WTC11 (cell line): ENCODE data around the gene L3MBTL1.

Experiments
- SP1 ChIP-seq: sonication (generic); formaldehyde crosslinking; conservative IDR thresholded peaks from 2 replicates; pipeline ENCODE4 v1.8.1; 2022; ENCODE audit warnings: missing genetic modification reagents
- TF ChIP-seq, protein P1 (sequence below): fragments of 200-600 bp; IDR thresholded peaks from 2 replicates; pipeline ENCODE4 v1.8.0; 2022; ENCODE audit warnings: antibody characterized with exemption

DNA sequence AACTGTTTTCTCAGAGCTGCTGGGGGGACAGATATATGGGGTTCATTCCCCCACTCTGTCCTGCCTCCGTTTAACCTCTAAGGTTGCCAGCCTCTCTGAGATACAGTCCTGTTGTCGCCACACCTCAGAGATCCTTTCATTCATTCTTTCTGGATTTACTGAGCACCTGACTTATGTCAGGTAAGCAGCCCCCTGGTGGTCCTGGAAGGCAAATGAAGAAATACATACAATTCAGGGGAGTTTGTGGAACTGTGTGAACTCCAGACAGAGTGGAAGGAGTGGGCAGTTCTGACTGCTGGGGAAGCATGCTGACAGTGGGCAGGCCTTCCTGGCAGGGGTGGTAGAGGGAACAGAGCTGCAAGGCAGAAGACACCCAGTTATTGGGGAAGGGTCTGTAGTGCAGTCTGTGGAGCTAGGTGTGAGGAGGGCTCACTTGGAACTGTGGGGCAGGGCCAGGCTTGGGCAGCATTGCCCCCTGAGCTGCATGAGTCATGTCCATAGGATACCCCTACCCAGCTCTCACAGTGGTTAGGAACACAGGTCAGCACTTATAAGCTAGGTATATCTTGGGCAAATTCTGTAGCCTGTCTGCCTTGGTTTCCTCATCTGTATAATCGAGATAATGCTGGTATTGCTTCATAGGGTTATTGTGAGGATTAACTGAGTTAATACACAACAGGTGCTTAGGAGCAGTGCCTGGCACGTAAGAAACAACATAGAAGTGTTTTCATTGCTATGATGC lies 38.5 kb downstream of the L3MBTL1 start:
- no peak for TF ChIP-seq SP1
- TF ChIP-seq, protein P1, sequence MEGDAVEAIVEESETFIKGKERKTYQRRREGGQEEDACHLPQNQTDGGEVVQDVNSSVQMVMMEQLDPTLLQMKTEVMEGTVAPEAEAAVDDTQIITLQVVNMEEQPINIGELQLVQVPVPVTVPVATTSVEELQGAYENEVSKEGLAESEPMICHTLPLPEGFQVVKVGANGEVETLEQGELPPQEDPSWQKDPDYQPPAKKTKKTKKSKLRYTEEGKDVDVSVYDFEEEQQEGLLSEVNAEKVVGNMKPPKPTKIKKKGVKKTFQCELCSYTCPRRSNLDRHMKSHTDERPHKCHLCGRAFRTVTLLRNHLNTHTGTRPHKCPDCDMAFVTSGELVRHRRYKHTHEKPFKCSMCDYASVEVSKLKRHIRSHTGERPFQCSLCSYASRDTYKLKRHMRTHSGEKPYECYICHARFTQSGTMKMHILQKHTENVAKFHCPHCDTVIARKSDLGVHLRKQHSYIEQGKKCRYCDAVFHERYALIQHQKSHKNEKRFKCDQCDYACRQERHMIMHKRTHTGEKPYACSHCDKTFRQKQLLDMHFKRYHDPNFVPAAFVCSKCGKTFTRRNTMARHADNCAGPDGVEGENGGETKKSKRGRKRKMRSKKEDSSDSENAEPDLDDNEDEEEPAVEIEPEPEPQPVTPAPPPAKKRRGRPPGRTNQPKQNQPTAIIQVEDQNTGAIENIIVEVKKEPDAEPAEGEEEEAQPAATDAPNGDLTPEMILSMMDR, result no peak
